Hypothalamus (tissue), 51 donors: ENCODE results near the gene STK25.
"Not testable (repeated sequence)": the region's sequence is repeated elsewhere in the genome, so short reads cannot be mapped to it uniquely, and the experiment has no call there.

ENCODE experiments used
- DNase-seq, 51 donors: peaks; one replicate each; lab custom pipeline; 2025; lab: John Stamatoyannopoulos, UW

STK25 gene

DNA sequence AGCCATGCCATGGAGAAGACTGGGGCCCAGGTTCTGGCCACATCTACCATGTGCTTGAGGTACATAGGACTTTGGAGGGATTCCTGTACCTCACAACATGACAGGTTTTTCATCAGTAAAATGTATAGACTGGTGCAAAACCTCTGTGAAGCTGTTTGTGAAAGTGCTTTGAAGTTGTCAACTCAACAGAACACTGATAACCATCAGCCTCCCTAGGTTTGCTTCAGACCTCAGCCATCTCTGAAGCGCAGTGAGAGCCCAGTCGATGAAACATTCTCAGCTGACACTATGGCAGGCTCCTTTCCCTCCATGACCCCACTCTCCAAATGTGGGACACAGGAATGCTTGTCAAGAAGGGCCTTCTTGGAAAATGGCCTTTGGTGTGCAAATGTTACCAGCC is 38.6 kb downstream of the STK25 start:
- DNase-seq: no peak

DNA sequence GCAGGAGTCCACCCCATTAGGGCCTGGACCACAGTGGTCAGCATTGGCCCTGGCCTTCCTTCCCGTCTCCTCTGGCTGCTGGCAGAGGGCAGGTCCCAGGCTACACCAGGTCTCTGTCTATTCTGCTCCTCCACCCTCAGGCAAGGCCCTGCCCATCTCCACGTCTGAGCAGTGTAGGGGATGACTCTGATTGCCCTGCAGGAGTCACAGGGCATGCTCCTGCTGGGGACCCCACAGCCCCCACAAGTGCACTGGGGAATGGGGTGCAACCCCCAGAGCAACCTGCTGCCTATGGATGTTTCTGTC is 40.0 kb downstream of the STK25 start:
- no peak for DNase-seq

DNA sequence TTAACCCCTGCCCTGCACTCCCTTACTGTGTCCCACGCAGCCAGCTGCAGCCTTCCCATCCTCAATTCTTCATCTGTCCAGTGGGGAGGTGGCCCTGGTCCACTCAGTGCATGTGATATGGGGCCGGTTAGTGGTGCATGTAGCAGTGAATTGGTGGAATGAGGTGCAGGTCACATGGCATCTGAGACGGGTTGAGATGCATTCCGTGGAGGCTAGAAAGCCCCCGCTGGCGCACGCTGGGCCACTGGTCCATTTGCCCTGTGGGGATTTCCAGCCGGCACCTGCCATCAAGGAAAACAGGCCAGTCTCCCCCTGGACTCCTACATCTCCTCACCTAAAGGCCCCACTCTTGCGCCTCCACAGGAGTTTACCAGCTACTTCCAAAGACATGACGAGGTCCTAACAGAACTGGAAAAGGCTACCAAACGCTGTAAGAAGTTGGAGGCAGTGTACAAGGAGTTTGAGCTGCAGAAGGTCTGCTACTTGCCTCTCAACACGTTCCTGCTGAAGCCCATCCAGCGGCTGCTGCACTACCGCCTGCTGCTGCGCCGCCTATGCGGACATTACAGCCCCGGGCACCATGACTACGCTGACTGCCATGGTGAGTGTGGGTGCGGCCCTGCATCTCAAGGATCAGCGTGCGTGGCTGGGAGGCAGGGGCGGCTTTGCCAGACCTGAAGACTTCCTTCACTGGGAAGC is 40.5 kb downstream of the STK25 start:
- no peak for DNase-seq

DNA sequence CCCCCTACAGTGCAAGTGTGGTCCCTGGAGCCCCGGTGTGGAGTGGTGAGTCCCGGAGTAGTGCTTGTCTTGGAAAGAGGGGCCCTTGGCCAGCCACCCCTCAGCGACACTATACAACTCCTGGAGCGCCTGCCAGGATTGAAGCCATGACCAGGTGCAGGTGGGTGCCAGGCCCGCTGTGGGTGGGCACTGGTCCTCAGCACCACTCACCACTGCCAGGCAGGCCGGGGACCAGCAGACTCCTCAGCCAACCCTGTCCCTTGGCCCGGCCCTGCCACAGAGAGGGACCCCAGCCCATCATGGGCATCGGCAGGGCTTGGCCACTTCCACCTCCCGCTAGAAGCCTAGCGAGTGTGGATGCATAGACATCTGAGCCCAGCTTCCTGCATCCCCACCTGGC is 42.2 kb downstream of the STK25 start:
- DNase-seq: no peak

DNA sequence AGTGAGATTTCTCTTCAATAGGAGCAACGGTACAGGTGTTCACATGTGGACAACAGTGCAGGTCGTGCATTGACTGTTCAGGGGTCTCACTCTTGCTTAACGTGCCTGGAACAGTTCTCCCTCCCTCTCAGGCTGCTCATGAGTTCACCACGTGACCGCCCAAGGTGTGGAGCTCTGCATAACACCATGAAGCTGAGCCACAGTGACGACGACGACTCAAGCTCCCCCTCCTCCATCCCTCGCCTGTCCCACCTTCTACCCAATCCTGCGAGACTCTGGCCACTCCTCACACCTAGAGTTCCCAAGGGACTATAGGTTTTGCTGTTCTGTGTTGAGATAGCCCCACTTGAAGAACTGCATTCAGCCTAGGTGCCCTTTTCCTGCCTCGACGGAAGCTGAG is 42.8 kb downstream of the STK25 start:
- DNase-seq: no peak

DNA sequence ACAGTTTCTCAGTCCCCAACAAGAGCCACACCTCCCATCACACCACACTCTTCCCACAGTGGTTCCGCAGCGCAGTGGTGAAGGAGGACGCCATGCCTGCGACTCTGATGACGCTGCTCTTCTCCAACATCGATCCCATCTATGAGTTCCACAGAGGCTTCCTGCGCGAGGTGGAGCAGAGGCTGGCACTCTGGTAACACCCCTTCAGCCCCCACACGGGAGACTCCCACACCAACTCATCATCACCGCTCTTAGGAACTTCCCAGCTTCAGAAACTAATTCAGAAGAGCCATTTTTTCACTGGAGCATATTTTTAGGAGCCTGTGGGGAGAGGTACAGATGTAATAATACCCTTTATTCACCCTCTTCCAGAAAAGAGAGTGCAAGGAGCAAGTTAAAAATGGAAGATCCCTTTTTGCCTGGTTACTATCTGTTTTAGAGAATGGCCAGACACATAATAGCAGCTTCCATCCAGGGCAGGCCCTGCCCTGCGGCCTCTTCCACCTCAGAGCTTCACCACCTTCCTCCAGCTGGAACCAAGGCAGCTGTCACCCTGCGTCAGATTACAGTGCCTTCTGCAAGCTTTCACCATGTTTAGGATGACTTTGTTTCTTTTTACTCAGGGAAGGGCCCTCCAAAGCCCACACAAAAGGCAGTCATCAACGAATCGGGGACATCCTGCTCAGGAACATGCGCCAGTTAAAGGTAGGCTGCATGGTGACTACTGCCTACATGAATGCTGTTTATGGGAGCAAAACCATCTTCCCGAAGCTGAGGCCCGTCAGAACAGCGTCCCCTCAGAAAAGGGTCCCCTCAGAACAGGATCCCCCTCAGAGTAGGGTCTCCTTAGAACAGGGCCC is 44.9 kb downstream of the STK25 start:
- DNase-seq: peak in 1 of 51 donors; percentile 18

DNA sequence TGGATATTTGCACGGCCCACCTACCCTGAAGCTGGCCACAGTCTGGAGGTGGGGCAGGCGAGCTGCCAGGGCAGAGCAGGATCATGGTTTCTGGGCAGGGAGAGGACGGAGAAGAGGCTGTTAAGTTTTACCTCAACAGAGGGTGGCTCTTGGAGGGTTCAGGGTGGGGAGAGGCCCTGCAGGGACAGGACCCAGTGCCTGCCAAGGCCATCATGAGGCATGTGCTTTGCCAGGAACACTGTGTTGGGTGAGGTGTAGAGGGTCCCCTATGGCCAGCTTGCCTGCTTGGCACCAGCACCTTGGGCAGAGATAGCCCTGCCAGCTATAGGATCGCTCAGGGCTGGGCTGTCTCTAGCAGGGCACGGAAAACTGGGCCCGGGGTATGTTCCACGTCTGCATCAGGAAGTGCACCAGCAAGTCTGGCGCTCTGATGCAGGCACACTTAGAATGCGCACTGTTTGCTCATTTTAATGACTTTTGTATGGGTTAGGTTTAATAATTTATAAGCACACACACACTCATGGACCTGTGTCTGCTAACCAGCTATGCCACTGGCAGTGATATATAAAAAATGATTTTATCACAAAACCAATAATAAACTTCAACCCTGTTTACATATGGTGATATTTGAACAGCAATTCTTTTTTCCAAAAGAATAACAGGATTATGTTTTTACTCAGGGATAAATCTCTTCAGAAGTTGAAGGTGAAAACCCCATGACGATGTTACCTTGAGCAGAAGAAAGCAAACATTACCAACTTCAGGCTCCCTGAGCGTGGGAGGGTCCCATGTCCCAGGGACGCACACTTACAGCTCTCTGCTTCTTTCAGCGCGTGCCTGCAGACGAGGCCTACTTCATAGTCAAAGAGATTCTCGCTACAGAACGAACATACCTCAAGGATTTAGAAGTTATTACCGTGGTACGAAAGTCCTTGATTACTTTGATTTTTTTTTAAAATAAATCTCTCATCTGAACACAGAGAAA is 46.4 kb downstream of the STK25 start:
- DNase-seq: no peak

DNA sequence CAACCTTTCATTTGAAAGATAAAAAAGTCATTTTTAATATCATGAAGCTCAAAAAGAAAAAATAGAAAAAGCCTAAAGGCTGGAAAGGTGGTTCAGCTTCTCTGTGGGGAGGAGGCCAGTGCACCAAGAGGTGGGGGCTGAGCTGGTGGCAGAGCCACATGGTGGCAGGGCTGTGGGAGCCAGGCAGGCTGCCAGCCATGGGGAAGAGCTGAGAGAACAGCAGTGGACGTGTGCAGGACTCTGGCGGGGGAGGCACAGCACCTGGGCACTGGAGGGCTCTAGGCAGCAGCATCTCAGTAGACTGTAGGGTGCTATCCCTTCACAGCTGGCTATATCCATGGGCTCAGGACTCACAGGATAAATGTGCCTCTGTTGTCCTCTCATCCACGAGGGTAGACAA is 47.8 kb downstream of the STK25 start:
- no peak for DNase-seq

DNA sequence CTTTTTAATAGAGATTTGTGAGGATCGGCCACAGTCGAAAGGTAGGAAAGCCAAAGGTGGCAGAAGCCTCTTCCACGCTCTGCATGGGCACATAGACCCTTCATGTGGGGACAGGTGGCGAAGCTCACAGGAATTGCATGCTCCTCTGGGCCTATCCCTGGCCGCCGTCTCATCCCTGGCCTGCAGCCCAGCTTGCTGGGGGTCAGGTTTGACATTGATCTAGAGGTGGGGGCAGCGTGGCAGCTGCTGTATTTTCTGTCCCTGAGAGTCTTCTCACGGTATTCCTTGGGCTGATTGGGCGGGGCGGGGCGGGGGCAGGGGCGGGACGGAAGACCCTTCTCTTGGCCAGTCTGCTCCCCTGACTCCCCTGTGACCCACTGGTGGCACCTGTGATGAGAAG is 48.9 kb downstream of the STK25 start:
- DNase-seq: no peak

DNA sequence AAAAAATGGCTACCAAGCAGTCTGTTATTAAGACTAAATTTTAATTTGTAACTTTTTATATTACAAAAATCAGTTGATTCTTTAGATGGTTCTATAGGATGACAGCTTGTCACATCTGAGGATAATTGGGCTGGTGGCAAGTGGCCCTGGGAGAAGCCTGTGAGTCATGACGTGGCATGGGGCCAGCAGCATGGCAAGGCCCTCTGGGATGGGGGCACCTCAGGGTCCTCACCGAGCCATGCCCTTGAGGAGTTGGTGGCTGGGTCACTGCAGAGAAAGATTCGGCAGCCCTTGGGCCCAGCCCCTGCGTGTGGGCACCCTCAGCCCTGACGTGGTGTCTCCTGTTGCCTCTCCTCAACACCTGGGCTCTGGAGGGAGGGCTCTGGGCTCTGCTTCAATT is 49.7 kb downstream of the STK25 start:
- DNase-seq: no peak

DNA sequence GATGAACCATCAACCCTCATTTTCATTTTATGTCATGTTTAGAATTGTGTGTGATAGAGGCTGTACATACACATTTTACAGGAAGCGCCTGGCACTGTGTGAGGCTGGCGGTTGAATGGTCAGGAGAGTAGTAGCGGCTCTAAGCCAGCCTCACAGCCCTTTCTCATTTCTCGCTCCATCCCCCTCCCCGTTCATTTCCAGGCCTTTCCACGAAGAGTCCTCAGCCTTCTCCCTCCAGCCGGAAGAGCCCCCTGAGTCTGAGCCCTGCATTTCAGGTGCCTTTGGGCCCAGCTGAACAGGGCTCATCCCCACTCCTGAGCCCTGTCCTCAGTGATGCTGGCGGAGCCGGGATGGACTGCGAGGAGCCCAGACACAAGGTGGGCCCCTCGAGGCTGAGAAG is 51.8 kb downstream of the STK25 start:
- no peak for DNase-seq

DNA sequence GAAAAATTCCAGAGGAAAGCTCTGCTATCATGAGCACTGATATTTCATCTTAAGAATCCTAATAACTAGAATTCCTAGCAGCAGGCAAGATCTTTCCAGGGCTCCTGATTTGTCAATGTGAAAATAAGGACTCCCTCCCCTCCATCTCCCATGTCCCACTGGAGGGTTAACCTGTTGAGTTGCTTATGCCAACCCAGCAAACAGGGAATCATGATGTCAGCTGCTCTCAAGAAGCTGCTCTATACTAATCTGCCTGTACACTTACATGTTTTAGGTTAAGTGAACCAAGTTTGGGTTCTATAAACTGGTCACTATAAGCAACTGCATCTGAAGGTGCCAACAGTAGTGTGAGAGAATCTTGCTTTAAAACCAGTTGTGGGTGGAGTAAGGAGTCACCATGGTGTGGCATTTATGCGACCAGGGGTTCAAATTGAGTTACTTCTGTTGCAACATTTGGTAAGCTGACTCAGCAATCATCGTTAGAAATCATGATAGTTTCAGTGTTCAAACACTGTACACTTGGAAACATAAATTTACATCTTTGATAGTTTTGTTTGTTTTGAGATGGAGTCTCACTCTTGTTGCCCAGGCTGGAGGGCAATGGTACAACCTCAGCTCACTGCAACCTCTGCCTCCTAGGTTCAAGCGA is 53.4 kb downstream of the STK25 start:
- DNase-seq: no peak

DNA sequence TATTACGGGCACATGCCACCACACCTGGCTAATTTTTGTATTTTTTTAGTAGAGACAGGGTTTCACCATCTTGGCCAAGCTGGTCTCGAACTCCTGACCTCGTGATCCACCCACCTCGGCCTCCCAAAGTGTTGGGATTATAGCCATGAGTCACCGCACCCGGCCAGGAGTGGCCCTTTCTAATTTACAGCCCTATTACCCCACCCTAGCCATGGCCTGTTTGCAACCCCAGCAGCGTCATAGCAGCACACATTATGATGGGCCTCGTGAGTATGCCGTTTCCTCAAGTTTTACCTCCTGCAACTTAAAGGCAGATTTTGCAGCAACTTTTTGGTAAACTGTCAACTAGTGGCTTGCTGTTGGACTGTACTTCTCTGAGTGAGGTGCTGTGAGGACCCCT is 54.5 kb downstream of the STK25 start:
- DNase-seq: not testable (repeated sequence)

DNA sequence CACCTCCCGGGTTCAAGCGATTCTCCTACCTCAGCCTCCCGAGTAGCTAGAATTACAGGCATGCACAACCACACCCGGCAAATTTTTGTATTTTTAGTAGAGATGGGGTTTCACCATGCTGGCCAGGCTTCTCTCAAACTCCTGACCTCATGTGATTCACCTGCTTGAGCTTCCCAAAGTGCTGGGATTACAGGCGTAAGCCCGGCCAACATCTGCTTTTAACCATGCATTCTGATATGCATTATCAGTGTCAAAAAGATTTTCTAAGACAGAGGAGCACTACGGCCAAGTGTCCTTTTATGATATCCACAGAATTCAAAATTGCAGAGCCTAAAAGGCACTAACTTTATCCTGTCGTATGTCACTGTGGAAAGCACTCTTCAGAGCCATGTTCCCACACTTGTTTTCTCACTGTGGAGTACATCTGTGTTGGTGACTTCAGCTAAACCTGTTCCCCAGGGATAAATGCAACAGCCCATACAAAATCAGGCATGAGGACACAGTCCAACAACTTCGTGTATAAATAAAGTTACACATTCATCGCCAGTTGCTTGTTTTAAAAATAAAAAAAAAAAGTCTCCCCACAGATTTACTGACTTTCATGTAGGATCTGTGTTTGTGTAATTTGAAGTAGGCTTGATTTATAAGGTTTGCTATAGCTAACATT is 56.4 kb downstream of the STK25 start:
- DNase-seq: no peak

DNA sequence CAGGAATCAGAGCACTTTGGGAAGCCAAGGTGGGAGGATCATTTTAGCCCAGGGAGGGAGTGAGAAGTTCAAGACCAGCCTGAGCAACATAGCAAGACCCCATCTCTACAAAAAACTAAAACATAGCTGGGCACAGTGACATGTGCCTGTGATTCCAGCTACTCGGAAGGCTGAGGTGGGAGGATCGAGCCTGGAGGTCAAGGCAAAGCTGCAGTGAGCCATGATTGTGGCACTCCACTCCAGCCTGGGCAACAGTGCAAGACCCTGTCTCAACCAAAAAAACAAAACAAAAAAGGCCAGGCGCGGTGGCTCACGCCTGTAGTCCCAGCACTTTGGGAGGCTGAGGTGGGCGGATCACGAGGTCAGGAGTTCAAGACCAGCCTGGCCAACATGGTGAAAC is 58.3 kb downstream of the STK25 start:
- not testable (repeated sequence) for DNase-seq

DNA sequence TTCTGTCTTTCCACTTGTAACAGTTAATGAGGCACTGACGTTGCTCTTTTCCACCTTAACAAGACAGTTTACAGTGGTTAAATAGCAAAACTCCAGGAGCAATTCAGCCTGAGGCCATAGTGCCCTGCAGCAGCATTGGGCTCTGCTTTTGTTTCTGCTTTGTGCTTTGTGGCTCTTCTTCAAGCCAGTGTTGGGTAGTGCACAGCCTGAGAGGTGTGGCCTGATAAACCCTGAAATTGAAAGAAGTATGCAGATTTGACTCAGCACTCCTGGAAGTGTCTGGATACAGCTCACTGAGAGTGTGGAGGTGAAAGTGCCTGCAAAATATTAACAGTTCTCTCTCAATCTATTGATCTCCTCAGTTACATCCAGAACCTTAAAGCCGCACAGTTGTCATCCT is 63.0 kb downstream of the STK25 start:
- no peak for DNase-seq

DNA sequence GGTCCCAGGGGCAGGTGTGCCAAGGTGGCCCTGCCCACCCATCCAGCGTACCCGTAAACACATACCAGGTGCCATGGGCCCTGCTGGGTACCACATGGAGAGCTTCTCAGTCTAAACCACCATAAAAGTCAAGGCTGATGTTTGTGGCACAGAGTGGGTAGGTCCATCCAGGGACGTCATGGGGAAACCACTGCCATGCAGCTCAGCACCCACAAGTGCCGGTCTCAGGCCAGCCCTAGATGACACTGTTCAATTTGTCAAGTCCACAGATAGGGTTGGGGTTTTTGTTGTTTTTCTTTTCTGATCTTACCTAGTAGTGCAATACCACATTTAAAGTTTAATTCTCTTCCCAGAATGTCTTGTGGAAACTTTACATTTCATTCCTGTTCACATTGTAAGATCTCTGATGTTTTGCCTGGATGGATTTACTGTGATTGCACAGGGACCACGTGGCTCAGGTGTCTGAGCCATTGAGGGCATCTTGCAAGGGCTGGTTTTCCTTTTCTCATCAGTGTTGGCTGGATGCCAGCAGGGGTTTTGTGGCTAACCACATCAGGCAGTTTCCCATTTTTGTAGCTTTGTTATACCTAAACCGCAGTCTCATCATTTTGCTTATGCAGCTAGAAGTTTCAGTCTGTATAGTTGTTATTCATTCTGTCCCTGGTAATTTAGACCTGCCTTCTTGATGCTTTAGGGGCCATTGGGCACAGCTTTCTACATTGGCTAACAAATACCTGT is 64.7 kb downstream of the STK25 start:
- DNase-seq: no peak
